AG10803 (cell line): ENCODE measurements around the gene HDGFL2.
A peak's percentile ranks its signal among the peaks of the same experiment; 100 is the strongest.
"Not testable (repeated sequence)": the region's sequence is repeated elsewhere in the genome, so short reads cannot be mapped to it uniquely, and the experiment has no call there.

ENCODE experiments used
- DNase-seq: peaks from one replicate; pipeline ENCODE4 v3.0.0; 2010; ENCODE audit warnings: low read depth
- H3K4me3 ChIP-seq: 2 replicates; pipeline ENCODE4 v1.5.1; 2011; ENCODE audit warnings: mild to moderate bottlenecking, low read length, control low read depth
- CTCF ChIP-seq: conservative IDR thresholded peaks from 2 replicates; pipeline ENCODE4 v1.5.1; 2011; ENCODE audit warnings: mild to moderate bottlenecking, low read length, control low read depth, inconsistent platforms

The HDGFL2 gene

GRCh38 chr19:4523306-4524110, 51.4 kb downstream of the HDGFL2 start:
- DNase-seq: peak; percentile 21
- peak; percentile 68 for TF ChIP-seq CTCF
- no peak overlapping the region for H3K4me3 ChIP-seq

GRCh38 chr19:4524808-4525562, 52.9 kb downstream of the HDGFL2 start:
- H3K4me3 ChIP-seq: no peak overlapping the region
- peak; percentile 21 for DNase-seq
- TF ChIP-seq CTCF: peak; percentile 79

GRCh38 chr19:4525563-4526002, 53.5 kb downstream of the HDGFL2 start:
- H3K4me3 ChIP-seq: no peak overlapping the region
- DNase-seq: no peak
- no peak for TF ChIP-seq CTCF

GRCh38 chr19:4527377-4527776, 55.3 kb downstream of the HDGFL2 start:
- not testable (repeated sequence) for DNase-seq, H3K4me3 ChIP-seq

- no peak for DNase-seq
- TF ChIP-seq CTCF: no peak
These were observed 56.7 kb downstream of the HDGFL2 start for GRCh38 chr19:4528843-4529242.

GRCh38 chr19:4529924-4530522, 57.9 kb downstream of the HDGFL2 start:
- no peak overlapping the region for H3K4me3 ChIP-seq
- no peak for TF ChIP-seq CTCF
- DNase-seq: no peak

More at GRCh38 chr19:4528843-4529242, 56.7 kb downstream of the HDGFL2 start:
- H3K4me3 ChIP-seq: no peak overlapping the region

GRCh38 chr19:4531562-4532165, 59.6 kb downstream of the HDGFL2 start:
- no peak for TF ChIP-seq CTCF
- no peak overlapping the region for H3K4me3 ChIP-seq
- DNase-seq: no peak
